ENCODE results near the gene EIF2S1.

GRCh38 chr14:67396381-67396970 is 36.3 kb downstream of the EIF2S1 start:
- TF ChIP-seq CTCF (conservative IDR thresholded peaks at IDR 0.05; ENCODE audit: low read depth, low read length) (no peak), EZH2phosphoT487 (IDR thresholded peaks at IDR 0.05; ENCODE audit: borderline replicate concordance, low read length) (no peak), EZH2 (IDR thresholded peaks at IDR 0.05; ENCODE audit: low read length, unreplicated experiment) (no peak)
